ENCODE results near the gene OR2H2. TPM values are rescaled to one million over a fixed set of nuclear protein-coding genes. Genes with fewer than 3 reads are reported as not detected.
A peak's percentile ranks its signal among the peaks of the same experiment; 100 is the strongest.

OR2H2 gene
- total RNA-seq, 2 experiments from 2014 or later, result not detected

DNA sequence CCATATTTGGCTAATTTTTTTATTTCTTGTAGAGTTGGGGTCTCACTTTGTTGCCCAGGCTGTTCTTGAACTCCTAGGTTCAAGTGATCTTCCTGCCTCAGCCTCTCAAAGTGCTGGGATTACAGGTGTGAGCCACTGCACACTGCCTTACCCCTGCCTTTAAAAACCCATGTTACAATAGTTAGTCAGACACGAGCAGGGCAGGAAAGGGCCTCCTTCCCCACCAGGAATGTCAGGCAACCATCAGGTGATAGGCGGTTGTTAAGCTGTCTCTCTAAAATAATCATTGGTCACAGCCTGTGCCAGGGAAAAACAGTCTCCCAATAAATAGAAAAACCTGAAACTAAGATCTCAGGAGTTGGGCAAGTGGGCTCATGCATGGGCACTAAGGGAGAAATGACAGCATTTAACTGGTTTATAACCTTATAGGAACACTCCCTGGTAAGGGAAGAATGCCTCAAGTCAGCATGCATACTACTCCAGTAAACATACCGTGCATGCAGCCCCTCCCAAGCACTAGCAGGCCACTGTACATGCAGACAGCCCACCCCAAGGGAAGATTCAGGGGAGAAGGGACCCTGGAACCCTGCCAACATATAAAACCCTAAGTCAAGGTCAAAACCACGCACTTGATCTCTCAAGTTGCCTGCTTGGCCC is 8.4 kb downstream of the OR2H2 start:
- CTCF ChIA-PET, result no interaction called here
- H3K36me3 Mint-ChIP-seq (ENCODE audit: low read depth), result no peaks in the 10 kb centered on the region
- no peak overlapping the region for H3K4me3 Mint-ChIP-seq
- intact Hi-C loops (cut with DNase I, micrococcal nuclease), result loop anchor here in 1 of 2 experiments (10.0 kb wide), 2 partner anchors 549 to 759 kb away; partner anchors contain the start of gene OR2W1
- POLR2A ChIA-PET, result no interaction called here
- H3K27me3 Mint-ChIP-seq, result peaks cover 2% of the 10 kb centered on the region
- no peak overlapping the region for H3K27ac Mint-ChIP-seq
- H3K4me1 Mint-ChIP-seq, result no peaks in the 10 kb centered on the region
- H3K9me3 Mint-ChIP-seq (ENCODE audit: low read depth), result no peaks in the 10 kb centered on the region
- ATAC-seq (no peak), DNase-seq (no peak)

DNA sequence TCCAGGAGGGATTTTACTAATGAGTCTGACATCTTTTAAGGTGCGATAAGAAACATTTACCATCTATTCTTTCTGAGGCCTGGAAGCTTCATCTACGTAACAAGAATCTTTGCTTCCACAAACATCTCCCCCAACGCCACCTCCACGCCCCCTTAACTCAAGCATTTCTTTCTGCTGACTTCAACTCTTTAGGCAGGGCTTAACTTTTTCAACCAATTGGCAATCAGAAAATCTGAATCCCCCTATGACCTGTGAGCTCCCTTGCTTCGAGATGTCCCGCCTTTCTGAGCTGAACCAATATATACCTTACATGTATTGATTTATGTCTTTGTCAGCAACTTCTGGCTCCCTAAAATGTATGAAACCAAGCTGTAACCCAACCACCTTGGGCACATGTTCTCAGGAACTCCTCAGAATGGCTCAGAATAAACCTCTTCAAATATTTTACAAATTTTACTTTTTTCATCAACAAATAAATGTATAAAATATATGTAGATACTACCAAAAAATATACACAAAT is 11.5 kb downstream of the OR2H2 start:
- DNase-seq, result no peak
- H3K27me3 Mint-ChIP-seq, result no peaks in the 10 kb centered on the region
- no peak overlapping the region for H3K4me3 Mint-ChIP-seq
- no peaks in the 10 kb centered on the region for H3K4me1 Mint-ChIP-seq
- ChIA-PET CTCF (interaction anchor here (2.0 kb wide), 1 partner anchor 11 kb away, joined by 4 read pairs; no protein-coding TSS in a partner anchor), POLR2A (interaction anchor here (0.7 kb wide), 1 partner anchor 58 kb away, joined by 5 read pairs; no protein-coding TSS in a partner anchor)
- no peak for ATAC-seq
- H3K9me3 Mint-ChIP-seq (ENCODE audit: low read depth), result no peaks in the 10 kb centered on the region
- intact Hi-C loops (cut with DNase I, micrococcal nuclease), result loop anchor here in 1 of 2 experiments (10.0 kb wide), 2 partner anchors 552 to 762 kb away; partner anchors contain the start of gene OR2W1
- no peak overlapping the region for H3K27ac Mint-ChIP-seq
- H3K36me3 Mint-ChIP-seq (ENCODE audit: low read depth), result peaks cover 2% of the 10 kb centered on the region

DNA sequence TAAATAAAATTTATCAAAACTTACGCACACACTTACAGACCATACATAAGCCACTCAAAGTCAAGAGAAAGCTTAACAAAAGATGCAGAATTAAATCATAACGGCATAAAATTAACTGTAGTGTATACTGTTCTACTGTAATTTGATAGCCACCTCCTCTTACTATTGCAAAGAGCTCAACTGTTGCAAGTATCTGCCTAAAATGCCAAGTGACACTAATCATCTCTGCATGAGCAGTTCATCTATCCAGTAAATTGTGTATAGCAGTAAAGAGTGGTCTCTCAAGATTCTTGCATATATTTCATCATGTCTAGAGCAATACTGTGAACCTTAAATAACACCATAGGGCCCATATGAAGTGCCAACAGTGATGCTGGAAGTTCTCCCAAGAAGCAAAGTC is 12.3 kb downstream of the OR2H2 start:
- ChIA-PET POLR2A (no interaction called here), CTCF (interaction anchor here (0.6 to 2.0 kb wide), 5 partner anchors 8 to 924 kb away, joined by 3 to 7 read pairs (median 3); no protein-coding TSS in a partner anchor)
- H3K4me1 Mint-ChIP-seq, result no peaks in the 10 kb centered on the region
- H3K36me3 Mint-ChIP-seq (ENCODE audit: low read depth), result peaks cover 3% of the 10 kb centered on the region
- H3K27me3 Mint-ChIP-seq, result no peaks in the 10 kb centered on the region
- no peak overlapping the region for H3K27ac Mint-ChIP-seq
- no peaks in the 10 kb centered on the region for H3K9me3 Mint-ChIP-seq (ENCODE audit: low read depth)
- intact Hi-C loops (cut with DNase I, micrococcal nuclease), result loop anchor here in 1 of 2 experiments (10.0 kb wide), 2 partner anchors 552 to 762 kb away; partner anchors contain the start of gene OR2W1
- H3K4me3 Mint-ChIP-seq, result no peak overlapping the region
- no peak for DNase-seq
- ATAC-seq, result no peak

DNA sequence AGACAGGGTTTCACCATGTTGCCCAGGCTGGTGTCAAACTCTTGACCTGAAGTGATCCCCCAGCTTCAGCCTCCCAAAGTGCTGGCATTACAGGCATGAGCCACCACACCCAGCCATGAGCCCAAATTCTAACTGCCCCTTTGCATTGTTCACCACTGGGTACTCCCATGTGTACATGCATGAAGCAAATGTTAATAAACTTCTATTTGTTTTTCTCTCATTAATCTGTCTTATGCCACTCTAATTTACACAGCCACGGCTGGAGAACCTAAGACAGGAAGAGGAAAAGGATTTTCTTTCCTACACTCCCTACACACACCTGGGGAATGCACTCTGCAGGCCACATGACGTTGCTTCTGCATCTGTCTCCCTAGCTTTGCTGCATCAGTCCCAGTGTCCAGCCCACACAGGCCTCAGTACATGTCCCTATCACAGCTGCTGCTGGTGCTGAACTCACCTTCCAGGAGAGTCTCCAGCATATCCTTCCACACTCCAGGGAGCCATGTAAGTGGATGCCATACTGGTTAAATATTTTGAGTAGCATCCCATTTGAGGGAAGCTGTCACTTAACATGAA is 13.3 kb downstream of the OR2H2 start:
- H3K27me3 Mint-ChIP-seq, result no peaks in the 10 kb centered on the region
- no peak overlapping the region for H3K27ac Mint-ChIP-seq
- no peaks in the 10 kb centered on the region for H3K9me3 Mint-ChIP-seq (ENCODE audit: low read depth)
- no peaks in the 10 kb centered on the region for H3K4me1 Mint-ChIP-seq
- ATAC-seq, result no peak
- ChIA-PET POLR2A (interaction anchor here (0.5 kb wide), 1 partner anchor 304 kb away, joined by 6 read pairs; no protein-coding TSS in a partner anchor), CTCF (interaction anchor here (0.8 to 2.0 kb wide), 4 partner anchors 9 to 58 kb away, joined by 3 to 7 read pairs (median 4); no protein-coding TSS in a partner anchor)
- peaks cover 7% of the 10 kb centered on the region for H3K36me3 Mint-ChIP-seq (ENCODE audit: low read depth)
- intact Hi-C loops (cut with DNase I, micrococcal nuclease), result loop anchor here in 1 of 2 experiments (10.0 kb wide), 2 partner anchors 553 to 763 kb away; partner anchors contain the start of gene OR2W1
- DNase-seq, result no peak
- H3K4me3 Mint-ChIP-seq, result no peak overlapping the region

- ChIA-PET CTCF (interaction anchor here (0.6 kb wide), 1 partner anchor 24 kb away, joined by 3 read pairs; no protein-coding TSS in a partner anchor), POLR2A (no interaction called here)
- ATAC-seq (no peak), DNase-seq (peak; percentile 27)
- intact Hi-C loops (cut with DNase I, micrococcal nuclease), result no loop called here
- Mint-ChIP-seq H3K9me3 (ENCODE audit: low read depth) (no peaks in the 10 kb centered on the region), H3K4me1 (no peaks in the 10 kb centered on the region), H3K27me3 (no peaks in the 10 kb centered on the region), H3K27ac (no peak overlapping the region), H3K36me3 (ENCODE audit: low read depth) (peaks cover 18% of the 10 kb centered on the region), H3K4me3 (no peak overlapping the region)
Measured at GRCh38 chr6:29602564-29603361, 17.8 kb downstream of the OR2H2 start.

GRCh38 chr6:29603456-29603855 is 18.5 kb downstream of the OR2H2 start:
- no peaks in the 10 kb centered on the region for H3K9me3 Mint-ChIP-seq (ENCODE audit: low read depth)
- no peak for DNase-seq
- CTCF ChIA-PET, result interaction anchor here (0.6 kb wide), 1 partner anchor 23 kb away, joined by 3 read pairs; no protein-coding TSS in a partner anchor
- H3K36me3 Mint-ChIP-seq (ENCODE audit: low read depth), result peaks cover 19% of the 10 kb centered on the region
- no peaks in the 10 kb centered on the region for H3K4me1 Mint-ChIP-seq
- no peak overlapping the region for H3K4me3 Mint-ChIP-seq
- no peak overlapping the region for H3K27ac Mint-ChIP-seq
- no peaks in the 10 kb centered on the region for H3K27me3 Mint-ChIP-seq
- POLR2A ChIA-PET, result no interaction called here
- no peak for ATAC-seq
- intact Hi-C loops (cut with DNase I, micrococcal nuclease), result no loop called here

GRCh38 chr6:29603930-29604329 is 19.0 kb downstream of the OR2H2 start:
- H3K9me3 Mint-ChIP-seq (ENCODE audit: low read depth), result no peaks in the 10 kb centered on the region
- H3K27me3 Mint-ChIP-seq, result no peaks in the 10 kb centered on the region
- ChIA-PET CTCF (interaction anchor here (0.8 kb wide), 1 partner anchor 50 kb away, joined by 3 read pairs; no protein-coding TSS in a partner anchor), POLR2A (no interaction called here)
- H3K27ac Mint-ChIP-seq, result no peak overlapping the region
- intact Hi-C loops (cut with DNase I, micrococcal nuclease), result no loop called here
- ATAC-seq (no peak), DNase-seq (no peak)
- peaks cover 19% of the 10 kb centered on the region for H3K36me3 Mint-ChIP-seq (ENCODE audit: low read depth)
- no peak overlapping the region for H3K4me3 Mint-ChIP-seq
- H3K4me1 Mint-ChIP-seq, result no peaks in the 10 kb centered on the region

GRCh38 chr6:29608131-29608530 is 23.2 kb downstream of the OR2H2 start:
- H3K4me1 Mint-ChIP-seq, result no peaks in the 10 kb centered on the region
- no peak overlapping the region for H3K4me3 Mint-ChIP-seq
- ChIA-PET CTCF (interaction anchor here (1.5 kb wide), 1 partner anchor 11 kb away, joined by 4 read pairs; no protein-coding TSS in a partner anchor), POLR2A (no interaction called here)
- intact Hi-C loops (cut with DNase I, micrococcal nuclease), result no loop called here
- no peaks in the 10 kb centered on the region for H3K9me3 Mint-ChIP-seq (ENCODE audit: low read depth)
- H3K27ac Mint-ChIP-seq, result no peak overlapping the region
- H3K36me3 Mint-ChIP-seq (ENCODE audit: low read depth), result peaks cover 23% of the 10 kb centered on the region
- no peaks in the 10 kb centered on the region for H3K27me3 Mint-ChIP-seq
- ATAC-seq, result no peak
- no peak for DNase-seq

- Mint-ChIP-seq H3K36me3 (ENCODE audit: low read depth) (peaks cover 29% of the 10 kb centered on the region), H3K27ac (no peak overlapping the region), H3K4me3 (no peak overlapping the region), H3K4me1 (no peaks in the 10 kb centered on the region), H3K27me3 (no peaks in the 10 kb centered on the region), H3K9me3 (ENCODE audit: low read depth) (no peaks in the 10 kb centered on the region)
- ChIA-PET POLR2A (no interaction called here), CTCF (interaction anchor here (2.8 kb wide), 1 partner anchor 43 kb away, joined by 10 read pairs; no protein-coding TSS in a partner anchor)
- DNase-seq (no peak), ATAC-seq (no peak)
- intact Hi-C loops (cut with DNase I, micrococcal nuclease), result no loop called here
Measured at GRCh38 chr6:29610540-29610939, 25.6 kb downstream of the OR2H2 start.

DNA sequence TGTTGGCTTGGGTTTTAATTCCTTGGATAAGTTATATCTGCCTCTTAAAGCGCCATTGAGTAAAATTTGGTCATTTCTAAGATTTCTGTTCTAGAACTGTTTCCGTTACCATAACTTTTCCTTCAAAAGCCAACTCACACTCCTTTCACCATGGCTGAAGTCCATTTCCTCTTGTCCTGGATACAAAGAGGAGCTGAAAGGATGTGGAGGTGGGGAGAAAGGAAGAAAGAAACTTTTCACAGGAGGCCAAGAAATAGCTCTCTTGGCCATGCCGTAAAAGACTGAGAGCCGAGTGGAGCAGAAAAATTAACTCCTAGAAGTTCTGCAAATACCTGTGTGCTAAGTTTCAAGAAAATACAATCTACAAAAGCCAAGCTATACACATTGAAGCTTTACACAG is 26.5 kb downstream of the OR2H2 start:
- intact Hi-C loops (cut with DNase I, micrococcal nuclease), result no loop called here
- no peak for ATAC-seq
- peaks cover 27% of the 10 kb centered on the region for H3K36me3 Mint-ChIP-seq (ENCODE audit: low read depth)

More for the DNA sequence above, 26.5 kb downstream of the OR2H2 start:
- ChIA-PET CTCF (interaction anchor here (0.7 to 2.8 kb wide), 4 partner anchors 12 to 772 kb away, joined by 3 to 10 read pairs (median 4); no protein-coding TSS in a partner anchor), POLR2A (no interaction called here)
- no peaks in the 10 kb centered on the region for H3K9me3 Mint-ChIP-seq (ENCODE audit: low read depth)
- H3K4me1 Mint-ChIP-seq, result no peaks in the 10 kb centered on the region
- no peak overlapping the region for H3K27ac Mint-ChIP-seq
- DNase-seq, result no peak
- H3K4me3 Mint-ChIP-seq, result no peak overlapping the region
- H3K27me3 Mint-ChIP-seq, result no peaks in the 10 kb centered on the region

All from activated CD4-positive, alpha-beta T cell treated with anti-CD3 and anti-CD28 coated beads for 36 hours (primary cell).